Type B pancreatic cell (in vitro differentiated cells): ENCODE data around the gene RB1. TPM values are rescaled to one million over a fixed set of nuclear protein-coding genes. Genes with fewer than 3 reads are reported as not detected.

Experiments
- DNase-seq: peaks from one replicate; pipeline ENCODE4 v3.0.0; 2021; ENCODE audit warnings: mixed read lengths; ENCODE audit not compliant: unreplicated experiment; ENCODE audit errors: extremely low spot score
- H3K27ac Mint-ChIP-seq: 2 replicates; pipeline ENCODE4 v1.8.0; 2021; ENCODE audit warnings: mild to moderate bottlenecking, mixed read lengths
- H3K27me3 Mint-ChIP-seq: 2 replicates; pipeline ENCODE4 v1.8.0; 2021; ENCODE audit warnings: mixed read lengths
- H3K36me3 Mint-ChIP-seq: 2 replicates; pipeline ENCODE4 v1.8.0; 2021; ENCODE audit warnings: mixed read lengths
- H3K4me1 Mint-ChIP-seq: one replicate; pipeline ENCODE4 v1.8.0; 2021; ENCODE audit warnings: mixed read lengths; ENCODE audit not compliant: unreplicated experiment
- H3K4me3 Mint-ChIP-seq: 2 replicates; pipeline ENCODE4 v1.8.0; 2021; ENCODE audit warnings: mild to moderate bottlenecking, mixed read lengths
- H3K9me3 Mint-ChIP-seq: 2 replicates; pipeline ENCODE4 v1.8.0; 2021; ENCODE audit warnings: mixed read lengths
- total RNA-seq: library from RNA; stranded (reverse); gene quantifications from 2 replicates; pipeline ENCODE4 v1.2.1, GENCODE V29; 2021; ENCODE audit warnings: low replicate concordance
- TF ChIP-seq, protein P1 (sequence below): fragments of 200-600 bp; sonication (generic); conservative IDR thresholded peaks from 2 replicates; pipeline ENCODE4 v1.5.0; 2021; ENCODE audit warnings: antibody characterized with exemption, mild to moderate bottlenecking

RB1 gene
- total RNA-seq, 1 donor from 2014 or later: 26.6 TPM

DNA sequence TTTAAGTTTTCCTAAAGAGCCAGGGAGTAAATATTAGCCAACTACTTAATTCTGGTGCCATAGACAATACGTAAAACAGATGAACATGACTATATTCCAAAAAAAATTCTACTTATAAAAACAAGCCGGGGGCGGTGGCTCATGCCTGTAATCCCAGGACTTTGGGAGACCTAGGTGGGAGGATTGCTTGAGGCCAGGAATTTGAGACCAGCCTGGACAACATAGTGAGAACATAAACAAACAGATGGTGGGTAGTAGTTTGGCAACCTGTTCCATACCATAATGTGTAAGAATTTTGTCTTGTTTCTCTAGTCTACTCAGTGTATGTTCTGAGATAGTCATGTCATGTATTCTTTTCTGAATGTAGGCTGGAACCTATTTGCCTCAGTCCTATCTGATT, 45.1 kb upstream of the RB1 start:
- DNase-seq: no peak
- Mint-ChIP-seq H3K4me3 (no peak overlapping the region), H3K4me1 (peaks cover 5% of the 10 kb centered on the region), H3K27me3 (no peaks in the 10 kb centered on the region), H3K36me3 (peaks cover 48% of the 10 kb centered on the region), H3K9me3 (no peaks in the 10 kb centered on the region), H3K27ac (no peak overlapping the region)
- TF ChIP-seq, protein P1, sequence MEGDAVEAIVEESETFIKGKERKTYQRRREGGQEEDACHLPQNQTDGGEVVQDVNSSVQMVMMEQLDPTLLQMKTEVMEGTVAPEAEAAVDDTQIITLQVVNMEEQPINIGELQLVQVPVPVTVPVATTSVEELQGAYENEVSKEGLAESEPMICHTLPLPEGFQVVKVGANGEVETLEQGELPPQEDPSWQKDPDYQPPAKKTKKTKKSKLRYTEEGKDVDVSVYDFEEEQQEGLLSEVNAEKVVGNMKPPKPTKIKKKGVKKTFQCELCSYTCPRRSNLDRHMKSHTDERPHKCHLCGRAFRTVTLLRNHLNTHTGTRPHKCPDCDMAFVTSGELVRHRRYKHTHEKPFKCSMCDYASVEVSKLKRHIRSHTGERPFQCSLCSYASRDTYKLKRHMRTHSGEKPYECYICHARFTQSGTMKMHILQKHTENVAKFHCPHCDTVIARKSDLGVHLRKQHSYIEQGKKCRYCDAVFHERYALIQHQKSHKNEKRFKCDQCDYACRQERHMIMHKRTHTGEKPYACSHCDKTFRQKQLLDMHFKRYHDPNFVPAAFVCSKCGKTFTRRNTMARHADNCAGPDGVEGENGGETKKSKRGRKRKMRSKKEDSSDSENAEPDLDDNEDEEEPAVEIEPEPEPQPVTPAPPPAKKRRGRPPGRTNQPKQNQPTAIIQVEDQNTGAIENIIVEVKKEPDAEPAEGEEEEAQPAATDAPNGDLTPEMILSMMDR: no peak

DNA sequence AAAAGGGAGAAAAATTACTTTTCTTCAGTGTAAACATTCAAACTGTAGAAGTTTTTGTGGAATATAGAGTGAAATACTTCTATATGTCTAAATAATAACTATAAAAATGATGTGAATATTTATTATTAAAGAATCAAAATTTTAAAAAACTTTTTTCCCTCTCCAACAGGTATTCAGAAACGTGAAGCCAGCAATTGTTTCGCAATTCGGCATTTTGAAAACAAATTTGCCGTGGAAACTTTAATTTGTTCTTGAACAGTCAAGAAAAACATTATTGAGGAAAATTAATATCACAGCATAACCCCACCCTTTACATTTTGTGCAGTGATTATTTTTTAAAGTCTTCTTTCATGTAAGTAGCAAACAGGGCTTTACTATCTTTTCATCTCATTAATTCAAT, 42.6 kb upstream of the RB1 start:
- TF ChIP-seq, protein P1: no peak

DNA sequence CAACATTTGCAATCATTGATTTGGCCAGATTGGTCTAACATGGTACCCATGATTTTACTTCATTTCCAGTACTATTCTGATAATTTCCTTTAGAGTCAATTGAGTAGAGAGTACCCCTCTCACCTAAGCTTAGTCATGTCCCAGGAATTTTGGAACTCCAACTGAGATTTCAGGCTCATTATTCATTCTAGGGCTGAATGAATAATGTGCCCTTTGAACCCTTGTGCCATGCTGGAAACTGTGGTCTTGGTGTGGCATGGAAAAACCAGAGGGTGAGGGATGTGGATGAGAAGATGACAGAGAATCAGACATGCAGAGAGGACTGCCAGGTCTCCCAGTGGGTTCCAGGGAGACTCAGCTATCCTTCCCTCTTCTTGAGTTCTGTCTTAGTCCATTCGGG, 40.4 kb upstream of the RB1 start:
- Mint-ChIP-seq H3K27ac (no peak overlapping the region), H3K4me3 (no peak overlapping the region), H3K27me3 (no peaks in the 10 kb centered on the region), H3K36me3 (peaks cover 53% of the 10 kb centered on the region), H3K9me3 (no peaks in the 10 kb centered on the region), H3K4me1 (peaks cover 21% of the 10 kb centered on the region)
- DNase-seq: no peak
- TF ChIP-seq, protein P1: no peak

More for the DNA sequence above, 42.6 kb upstream of the RB1 start:
- DNase-seq: no peak
- Mint-ChIP-seq H3K27me3 (no peaks in the 10 kb centered on the region), H3K36me3 (peaks cover 56% of the 10 kb centered on the region), H3K4me3 (no peak overlapping the region), H3K9me3 (no peaks in the 10 kb centered on the region), H3K27ac (no peak overlapping the region), H3K4me1 (peaks cover 6% of the 10 kb centered on the region)

DNA sequence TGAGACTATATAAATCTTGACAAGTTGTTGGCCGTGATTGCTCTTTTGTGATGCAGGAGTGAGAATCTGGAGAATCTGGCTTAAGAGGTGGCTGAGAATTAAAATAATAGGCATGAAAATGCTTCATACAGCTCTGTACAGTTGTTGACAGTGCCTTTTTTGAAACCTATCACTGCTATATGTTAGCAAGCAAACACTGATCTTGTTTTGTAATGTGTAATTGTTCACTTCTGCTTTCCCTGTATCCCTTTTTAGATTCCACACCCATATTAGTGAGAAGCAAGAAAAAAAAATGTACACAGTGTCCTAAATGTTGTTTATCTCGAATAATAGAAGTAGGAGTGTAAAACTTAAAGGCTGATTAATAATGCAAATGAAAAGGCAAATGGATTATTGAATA, 39.5 kb upstream of the RB1 start:
- no peak overlapping the region for H3K4me3 Mint-ChIP-seq
- H3K36me3 Mint-ChIP-seq: peaks cover 51% of the 10 kb centered on the region
- DNase-seq: no peak
- H3K27ac Mint-ChIP-seq: no peak overlapping the region
- TF ChIP-seq, protein P1: no peak
- no peaks in the 10 kb centered on the region for H3K9me3 Mint-ChIP-seq
- peaks cover 20% of the 10 kb centered on the region for H3K4me1 Mint-ChIP-seq
- no peaks in the 10 kb centered on the region for H3K27me3 Mint-ChIP-seq

DNA sequence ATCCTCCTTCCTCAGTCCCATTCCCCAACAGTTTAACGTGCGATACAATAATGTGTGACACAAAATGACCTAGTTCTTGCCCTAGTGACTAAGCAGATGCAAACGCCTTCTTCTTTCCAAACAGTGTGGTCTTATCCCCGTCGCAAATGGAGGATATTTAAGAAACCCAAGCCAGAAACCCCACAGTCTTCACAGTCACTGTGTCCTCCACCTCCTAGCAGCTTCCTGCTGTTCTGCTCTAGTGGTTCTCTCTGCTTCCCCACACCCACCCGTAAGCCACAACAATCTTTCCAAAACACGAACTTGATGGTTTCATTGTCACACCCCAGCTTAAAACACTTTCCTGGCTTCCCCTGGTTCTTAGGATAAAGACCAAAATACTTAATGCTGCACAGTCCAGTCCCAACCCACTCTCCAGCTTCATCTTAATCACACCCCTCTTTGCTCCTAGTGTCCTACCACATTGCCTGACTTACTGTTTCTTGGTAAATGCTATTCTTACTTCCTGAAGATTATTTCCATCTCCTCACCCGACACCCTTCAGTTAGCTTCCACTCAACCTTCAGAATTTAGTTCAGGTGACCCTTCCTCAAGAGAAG, 38.2 kb upstream of the RB1 start:
- Mint-ChIP-seq H3K27ac (no peak overlapping the region), H3K9me3 (no peaks in the 10 kb centered on the region), H3K4me3 (no peak overlapping the region), H3K27me3 (no peaks in the 10 kb centered on the region), H3K4me1 (peaks cover 20% of the 10 kb centered on the region), H3K36me3 (peaks cover 48% of the 10 kb centered on the region)
- DNase-seq: no peak
- TF ChIP-seq, protein P1: no peak

DNA sequence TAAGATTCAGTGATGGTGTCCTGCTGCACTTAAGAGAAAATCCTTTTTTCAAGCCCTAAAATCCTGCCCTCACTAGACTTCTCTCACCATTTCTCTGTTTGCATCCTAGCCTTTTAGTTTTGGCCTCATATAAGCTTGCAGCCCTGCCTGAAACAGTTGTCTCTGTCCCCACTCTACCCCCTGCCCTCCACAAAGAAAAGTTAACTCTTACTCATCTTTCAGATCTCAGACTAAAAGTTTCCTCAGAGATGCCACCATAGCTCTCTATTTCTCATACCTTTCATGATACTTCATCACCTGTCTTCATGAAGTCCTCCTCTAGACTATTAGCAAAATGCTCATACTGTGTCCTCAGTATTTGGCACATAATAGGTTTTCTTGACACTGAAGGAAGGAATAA, 37.4 kb upstream of the RB1 start:
- DNase-seq: no peak
- no peak overlapping the region for H3K4me3 Mint-ChIP-seq
- no peaks in the 10 kb centered on the region for H3K27me3 Mint-ChIP-seq
- H3K9me3 Mint-ChIP-seq: no peaks in the 10 kb centered on the region
- TF ChIP-seq, protein P1: no peak
- peaks cover 20% of the 10 kb centered on the region for H3K4me1 Mint-ChIP-seq
- H3K27ac Mint-ChIP-seq: no peak overlapping the region
- H3K36me3 Mint-ChIP-seq: peaks cover 41% of the 10 kb centered on the region
